Neural progenitor cell (in vitro differentiated cells): ENCODE measurements around the gene ARIH1.

Experiments used
- CTCF ChIP-seq: fragments of 200-600 bp; sonication (generic); IDR thresholded peaks from 2 replicates; pipeline ENCODE4 v1.5.1; 2017; ENCODE audit warnings: antibody characterized with exemption, mild to moderate bottlenecking
- EZH2 ChIP-seq: fragments of 200-600 bp; sonication (generic); IDR thresholded peaks from 2 replicates; pipeline ENCODE4 v1.6.1; 2017; ENCODE audit warnings: antibody characterized with exemption, mild to moderate bottlenecking, moderate library complexity
- EZH2phosphoT487 ChIP-seq: fragments of 200-600 bp; sonication (generic); IDR thresholded peaks from 2 replicates; pipeline ENCODE4 v1.6.1; 2017; ENCODE audit warnings: antibody characterized with exemption

- TF ChIP-seq EZH2 (no peak), CTCF (no peak), EZH2phosphoT487 (no peak)
Observed at GRCh38 chr15:72437650-72438316, 36.3 kb upstream of the ARIH1 start.
